ENCODE measurements around the gene TTC39B.

TTC39B gene

GRCh38 chr9:15221746-15222145, 85.3 kb downstream of the TTC39B start:
- DNase-seq, result no peak

GRCh38 chr9:15220658-15221318, 86.2 kb downstream of the TTC39B start:
- peak; percentile 47 for DNase-seq

GRCh38 chr9:15219546-15219945, 87.5 kb downstream of the TTC39B start:
- DNase-seq, result no peak

- DNase-seq, result no peak
Measured at GRCh38 chr9:15218994-15219393, 88.0 kb downstream of the TTC39B start.

- DNase-seq, result no peak
Measured at GRCh38 chr9:15213249-15213648, 93.8 kb downstream of the TTC39B start.

GRCh38 chr9:15211815-15212495, 95.1 kb downstream of the TTC39B start:
- DNase-seq, result peak; percentile 56

- DNase-seq, result peak; percentile 69
Measured at GRCh38 chr9:15211160-15211814, 95.7 kb downstream of the TTC39B start.

- no peak for DNase-seq
Measured at GRCh38 chr9:15206903-15207696, 99.9 kb downstream of the TTC39B start.

GRCh38 chr9:15205632-15206420, 101.2 kb downstream of the TTC39B start:
- DNase-seq, result peak; percentile 14

- peak; percentile 18 for DNase-seq
Measured at GRCh38 chr9:15203581-15203980, 103.4 kb downstream of the TTC39B start.

GRCh38 chr9:15200111-15200510, 106.9 kb downstream of the TTC39B start:
- DNase-seq, result no peak

- DNase-seq, result no peak
Measured at GRCh38 chr9:15192856-15193255, 114.2 kb downstream of the TTC39B start.

- no peak for DNase-seq
Measured at GRCh38 chr9:15191378-15191777, 115.6 kb downstream of the TTC39B start.

GRCh38 chr9:15189481-15189880, 117.5 kb downstream of the TTC39B start:
- no peak for DNase-seq

- no peak for DNase-seq
Measured at GRCh38 chr9:15187589-15187988, 119.4 kb downstream of the TTC39B start.

GRCh38 chr9:15182730-15183129, 124.3 kb downstream of the TTC39B start:
- DNase-seq, result no peak

GRCh38 chr9:15182101-15182551, 124.9 kb downstream of the TTC39B start:
- DNase-seq, result no peak

- no peak for DNase-seq
Measured at GRCh38 chr9:15180124-15180523, 126.9 kb downstream of the TTC39B start.

GRCh38 chr9:15178631-15179030, 128.4 kb downstream of the TTC39B start:
- no peak for DNase-seq

- no peak for DNase-seq
Measured at GRCh38 chr9:15176836-15177235, 130.2 kb downstream of the TTC39B start.

GRCh38 chr9:15163931-15164330, 143.1 kb downstream of the TTC39B start:
- DNase-seq, result no peak

GRCh38 chr9:15161753-15162152, 145.3 kb downstream of the TTC39B start:
- DNase-seq, result no peak

All from fibroblast of upper back skin (primary cell).